GM20000 (cell line): ENCODE data around the gene ENDOV.

Source experiments
- DNase-seq: peaks from one replicate; pipeline ENCODE4 v3.0.0; 2012; ENCODE audit warnings: low spot score
- CTCF ChIP-seq: IDR thresholded peaks from 2 replicates; pipeline ENCODE4 v1.5.1; 2012; ENCODE audit warnings: mild to moderate bottlenecking, control low read depth; ENCODE audit errors: extremely low read depth, missing control alignments

Gene ENDOV

GRCh38 chr17:80382446-80382845, 32.5 kb upstream of the ENDOV start:
- no peak for DNase-seq
- TF ChIP-seq CTCF = no peak

DNA sequence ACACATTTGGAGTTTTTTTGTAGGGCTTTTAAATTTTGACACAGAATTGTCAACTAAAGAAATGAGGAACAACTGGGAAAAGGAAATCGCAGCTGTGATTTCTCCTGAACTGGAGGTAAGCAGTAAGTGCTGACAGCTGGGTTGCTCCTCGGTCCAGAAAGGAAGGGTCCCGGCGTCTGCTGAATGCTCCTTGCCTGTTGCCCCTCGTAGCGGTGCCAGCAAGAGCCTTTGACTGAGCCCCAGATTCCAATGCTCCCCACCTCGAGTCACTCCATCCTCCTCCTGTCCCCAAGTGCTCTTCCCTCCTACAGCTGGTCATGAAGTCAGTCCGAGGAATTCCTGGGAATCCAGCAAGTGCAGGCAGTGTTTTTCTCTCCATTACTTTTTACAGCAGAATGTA, 32.0 kb upstream of the ENDOV start:
- TF ChIP-seq CTCF = no peak

GRCh38 chr17:80384078-80384960, 30.6 kb upstream of the ENDOV start:
- no peak for DNase-seq
- no peak for TF ChIP-seq CTCF

More for the DNA sequence above, 32.0 kb upstream of the ENDOV start:
- no peak for DNase-seq

DNA sequence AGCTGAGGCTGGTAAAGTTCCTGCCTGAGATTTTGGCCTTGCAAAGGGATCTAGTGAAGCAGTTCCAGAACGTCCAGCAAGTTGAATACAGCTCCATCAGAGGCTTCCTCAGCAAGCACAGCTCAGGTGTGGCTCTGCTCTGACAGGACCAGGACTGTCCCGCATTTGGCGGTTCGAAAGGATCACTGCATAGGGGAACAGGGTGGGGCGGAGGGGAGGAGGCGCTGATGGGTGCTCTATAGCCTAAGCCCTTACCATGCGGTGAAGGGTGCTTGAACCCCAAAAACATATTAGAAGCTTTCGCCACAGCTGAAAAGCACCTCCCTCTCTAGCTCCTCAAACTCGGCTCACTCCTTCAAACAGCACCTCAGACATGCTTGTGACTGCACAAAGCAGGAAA, 29.9 kb upstream of the ENDOV start:
- TF ChIP-seq CTCF = no peak
- no peak for DNase-seq

DNA sequence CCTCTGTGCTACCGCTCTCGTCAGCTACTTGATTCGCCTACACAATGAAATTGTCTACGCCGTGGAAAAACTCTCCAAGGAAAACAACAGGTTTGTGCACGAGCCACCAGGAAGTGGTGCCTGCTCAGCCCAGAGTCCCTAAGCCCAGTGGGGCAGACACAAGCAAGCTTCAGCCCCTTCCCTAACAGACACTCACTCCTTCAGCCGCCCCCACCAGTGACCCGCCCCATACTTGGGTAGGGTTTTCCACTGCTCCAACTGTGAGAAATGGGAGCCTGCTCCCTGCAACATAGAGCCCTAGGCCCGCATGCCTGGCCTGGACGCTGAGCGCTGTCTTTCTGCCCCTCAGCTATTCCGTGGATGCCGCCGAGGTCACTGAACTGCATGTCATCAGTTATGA, 28.6 kb upstream of the ENDOV start:
- DNase-seq = no peak
- no peak for TF ChIP-seq CTCF

GRCh38 chr17:80387071-80387470, 27.9 kb upstream of the ENDOV start:
- no peak for DNase-seq
- TF ChIP-seq CTCF = no peak

DNA sequence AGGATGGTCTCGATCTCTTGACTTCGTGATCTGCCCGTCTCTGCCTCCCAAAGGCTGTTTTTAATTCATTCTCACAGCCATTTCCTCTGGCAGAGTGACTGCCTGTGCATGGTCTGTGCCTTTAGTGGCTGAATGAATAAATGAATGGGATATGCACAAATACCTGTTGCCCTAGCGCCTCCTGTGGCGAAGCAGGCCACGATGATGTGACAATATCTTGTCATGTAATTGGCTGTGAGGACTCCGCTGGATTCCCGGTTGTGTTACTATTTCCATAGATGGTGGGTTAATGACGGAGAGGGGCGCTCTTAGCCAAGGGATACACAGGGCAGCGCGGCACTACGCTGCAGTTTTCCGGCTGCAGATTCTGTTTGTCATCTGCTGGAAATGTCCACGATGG, 26.8 kb upstream of the ENDOV start:
- no peak for DNase-seq
- no peak for TF ChIP-seq CTCF
